Stomach smooth muscle (tissue), 2 donors: ENCODE data around the gene CREB3L2.

ENCODE experiments used
- H3K27ac ChIP-seq: one replicate; pipeline ENCODE4 v1.7.0; 2013; ENCODE audit warnings: mild to moderate bottlenecking, low read length, inconsistent platforms
- H3K27me3 ChIP-seq, 2 donors: one replicate each; pipeline ENCODE4 v1.7.0; 2013; ENCODE audit warnings: low read length in 2 of 2; ENCODE audit not compliant: insufficient read depth in 2 of 2, control insufficient read depth in 1 of 2
- H3K36me3 ChIP-seq, 2 donors: one replicate each; pipeline ENCODE4 v1.7.0; 2013; ENCODE audit warnings: low read length in 2 of 2; ENCODE audit not compliant: control insufficient read depth in 2 of 2, insufficient read depth in 2 of 2
- H3K4me1 ChIP-seq: one replicate; pipeline ENCODE4 v1.7.0; 2013; ENCODE audit warnings: low read length; ENCODE audit not compliant: control insufficient read depth, insufficient read depth
- H3K4me3 ChIP-seq, 2 donors: one replicate each; pipeline ENCODE4 v1.7.0; 2013; ENCODE audit warnings: low read length in 2 of 2
- H3K9ac ChIP-seq, 2 donors: one replicate each; pipeline ENCODE4 v1.7.0; 2013; ENCODE audit warnings: low read length in 2 of 2, mild to moderate bottlenecking in 1 of 2
- H3K9me3 ChIP-seq, 2 donors: one replicate each; pipeline ENCODE4 v1.7.0; 2013; ENCODE audit warnings: low read length in 2 of 2; ENCODE audit not compliant: control insufficient read depth in 2 of 2
- donor health status: healthy.
- donor health status: Pancreatic carcinoma.

Gene CREB3L2

GRCh38 chr7:137999496-138000080, 2.3 kb downstream of the CREB3L2 start:
- Histone ChIP-seq H3K27ac (peak overlapping the region; percentile 95), H3K27me3 (no peaks in the 10 kb centered on the region), H3K4me1 (peaks cover 33% of the 10 kb centered on the region), H3K9me3 (no peaks in the 10 kb centered on the region), H3K9ac (peak overlapping the region; percentile 5 to 82), H3K4me3 (peak overlapping the region; percentile 68 to 98), H3K36me3 (no peaks in the 10 kb centered on the region)

GRCh38 chr7:137998250-137998649, 3.6 kb downstream of the CREB3L2 start:
- peak overlapping the region in 1 of 2 donors; percentile 26 for H3K9ac ChIP-seq
- no peak overlapping the region for H3K27ac ChIP-seq
- no peaks in the 10 kb centered on the region for H3K27me3 ChIP-seq
- no peaks in the 10 kb centered on the region for H3K36me3 ChIP-seq
- H3K9me3 ChIP-seq: no peaks in the 10 kb centered on the region
- H3K4me1 ChIP-seq: peaks cover 44% of the 10 kb centered on the region
- H3K4me3 ChIP-seq: peak overlapping the region in 1 of 2 donors; percentile 98

- Histone ChIP-seq H3K9ac (no peak overlapping the region), H3K4me3 (no peak overlapping the region), H3K36me3 (no peaks in the 10 kb centered on the region), H3K27ac (peak overlapping the region; percentile 31), H3K9me3 (no peaks in the 10 kb centered on the region), H3K27me3 (no peaks in the 10 kb centered on the region), H3K4me1 (peaks cover 57% of the 10 kb centered on the region)
Measured at GRCh38 chr7:137996871-137997270, 5.0 kb downstream of the CREB3L2 start.

GRCh38 chr7:137996386-137996851, 5.5 kb downstream of the CREB3L2 start:
- no peaks in the 10 kb centered on the region for H3K9me3 ChIP-seq
- peak overlapping the region in 1 of 2 donors; percentile 21 for H3K9ac ChIP-seq
- no peaks in the 10 kb centered on the region for H3K27me3 ChIP-seq
- H3K4me1 ChIP-seq: peaks cover 53% of the 10 kb centered on the region
- H3K36me3 ChIP-seq: no peaks in the 10 kb centered on the region
- peak overlapping the region; percentile 31 for H3K27ac ChIP-seq
- peak overlapping the region; percentile 20 to 40 for H3K4me3 ChIP-seq

- no peaks in the 10 kb centered on the region for H3K27me3 ChIP-seq
- peak overlapping the region; percentile 76 for H3K27ac ChIP-seq
- no peaks in the 10 kb centered on the region for H3K9me3 ChIP-seq
- H3K9ac ChIP-seq: no peak overlapping the region
- peaks cover 53% of the 10 kb centered on the region for H3K4me1 ChIP-seq
- H3K4me3 ChIP-seq: no peak overlapping the region
- no peaks in the 10 kb centered on the region for H3K36me3 ChIP-seq
Measured at GRCh38 chr7:137994216-137994615, 7.7 kb downstream of the CREB3L2 start.

- Histone ChIP-seq H3K27me3 (no peaks in the 10 kb centered on the region), H3K27ac (peak overlapping the region; percentile 76), H3K4me1 (peaks cover 53% of the 10 kb centered on the region), H3K36me3 (no peaks in the 10 kb centered on the region), H3K9ac (no peak overlapping the region), H3K4me3 (peak overlapping the region in 1 of 2 donors; percentile 10), H3K9me3 (no peaks in the 10 kb centered on the region)
Measured at GRCh38 chr7:137993395-137993743, 8.5 kb downstream of the CREB3L2 start.

- peak overlapping the region; percentile 26 to 55 for H3K4me3 ChIP-seq
- no peaks in the 10 kb centered on the region for H3K9me3 ChIP-seq
- peaks cover 59% of the 10 kb centered on the region for H3K4me1 ChIP-seq
- H3K27ac ChIP-seq: peak overlapping the region; percentile 76
- H3K9ac ChIP-seq: peak overlapping the region in 1 of 2 donors; percentile 29
- no peaks in the 10 kb centered on the region for H3K27me3 ChIP-seq
- no peaks in the 10 kb centered on the region for H3K36me3 ChIP-seq
Measured at GRCh38 chr7:137992550-137993394, 9.1 kb downstream of the CREB3L2 start.

GRCh38 chr7:137992104-137992549, 9.8 kb downstream of the CREB3L2 start:
- H3K27me3 ChIP-seq: no peaks in the 10 kb centered on the region
- peaks cover 65% of the 10 kb centered on the region for H3K4me1 ChIP-seq
- peak overlapping the region; percentile 76 for H3K27ac ChIP-seq
- H3K9me3 ChIP-seq: no peaks in the 10 kb centered on the region
- H3K4me3 ChIP-seq: peak overlapping the region; percentile 26 to 55
- H3K36me3 ChIP-seq: no peaks in the 10 kb centered on the region
- H3K9ac ChIP-seq: peak overlapping the region in 1 of 2 donors; percentile 51

GRCh38 chr7:137990251-137990941, 11.5 kb downstream of the CREB3L2 start:
- peak overlapping the region; percentile 23 to 24 for H3K4me3 ChIP-seq

GRCh38 chr7:137989590-137989989, 12.3 kb downstream of the CREB3L2 start:
- H3K4me1 ChIP-seq: peaks cover 77% of the 10 kb centered on the region
- H3K4me3 ChIP-seq: peak overlapping the region; percentile 22 to 37
- H3K27ac ChIP-seq: peak overlapping the region; percentile 53

More at GRCh38 chr7:137990251-137990941, 11.5 kb downstream of the CREB3L2 start:
- no peaks in the 10 kb centered on the region for H3K27me3 ChIP-seq
- H3K27ac ChIP-seq: peak overlapping the region; percentile 53
- no peak overlapping the region for H3K9ac ChIP-seq
- H3K9me3 ChIP-seq: no peaks in the 10 kb centered on the region
- H3K36me3 ChIP-seq: no peaks in the 10 kb centered on the region
- H3K4me1 ChIP-seq: peaks cover 74% of the 10 kb centered on the region

More at GRCh38 chr7:137989590-137989989, 12.3 kb downstream of the CREB3L2 start:
- H3K9ac ChIP-seq: no peak overlapping the region
- no peaks in the 10 kb centered on the region for H3K9me3 ChIP-seq
- no peaks in the 10 kb centered on the region for H3K36me3 ChIP-seq
- no peaks in the 10 kb centered on the region for H3K27me3 ChIP-seq
